ENCODE results near the gene DNAH14. TPM values are rescaled to one million over a fixed set of nuclear protein-coding genes. Genes with fewer than 3 reads are reported as not detected.
"Not testable (repeated sequence)": the region's sequence is repeated elsewhere in the genome, so short reads cannot be mapped to it uniquely, and the experiment has no call there.

Gene DNAH14
- total RNA-seq, 2 experiments from 2014 or later, result 0.55 TPM; not detected in 1

DNA sequence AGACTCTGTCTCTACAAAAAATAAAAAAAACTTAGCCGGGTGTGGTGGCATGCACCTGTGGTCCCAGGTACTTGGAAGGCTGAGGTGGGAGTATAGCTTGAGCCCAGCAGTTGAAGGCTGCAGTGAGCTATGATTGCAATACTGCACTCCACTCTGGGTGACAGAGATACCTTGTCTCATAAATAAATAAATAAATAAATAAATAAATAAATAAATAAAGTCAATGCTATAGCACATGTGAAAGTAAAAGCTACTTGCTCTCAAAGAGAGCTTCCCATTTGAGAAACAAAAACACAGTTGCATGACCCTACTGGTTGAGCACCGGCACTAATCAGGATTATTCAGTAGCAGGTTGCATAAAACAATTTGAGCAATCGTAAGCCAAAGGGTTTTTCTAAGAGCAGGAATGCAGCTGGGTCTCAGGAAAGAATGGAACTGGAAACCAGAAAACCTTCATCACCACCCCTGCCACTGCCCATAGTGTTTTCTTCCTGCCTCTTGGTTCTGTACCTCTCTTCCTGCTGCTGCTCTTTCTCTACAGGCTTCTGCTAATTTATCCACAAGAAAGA, 29.3 kb upstream of the DNAH14 start:
- Mint-ChIP-seq H3K4me3 (no peak overlapping the region), H3K4me1 (ENCODE audit: low read depth) (no peaks in the 10 kb centered on the region), H3K9me3 (peaks cover 10% of the 10 kb centered on the region), H3K27me3 (peaks cover 13% of the 10 kb centered on the region), H3K36me3 (no peaks in the 10 kb centered on the region), H3K27ac (no peak overlapping the region)
- ChIA-PET POLR2A (no interaction called here), CTCF (interaction anchor here (0.6 to 1.1 kb wide), 2 partner anchors 211 to 256 kb away, joined by 3 to 4 read pairs; no protein-coding TSS in a partner anchor)
- intact Hi-C loops (cut with micrococcal nuclease), result no loop called here
- no peak for DNase-seq

- no peaks in the 10 kb centered on the region for H3K4me1 Mint-ChIP-seq (ENCODE audit: low read depth)
- no peak for DNase-seq
- intact Hi-C loops (cut with micrococcal nuclease), result no loop called here
- ChIA-PET POLR2A (no interaction called here), CTCF (interaction anchor here (1.1 kb wide), 1 partner anchor 257 kb away, joined by 4 read pairs; no protein-coding TSS in a partner anchor)
- peaks cover 13% of the 10 kb centered on the region for H3K27me3 Mint-ChIP-seq
- no peak overlapping the region for H3K4me3 Mint-ChIP-seq
- H3K9me3 Mint-ChIP-seq, result peaks cover 10% of the 10 kb centered on the region
- no peak overlapping the region for H3K27ac Mint-ChIP-seq
- no peaks in the 10 kb centered on the region for H3K36me3 Mint-ChIP-seq
These were observed 28.2 kb upstream of the DNAH14 start for GRCh38 chr1:224901087-224901810.

DNA sequence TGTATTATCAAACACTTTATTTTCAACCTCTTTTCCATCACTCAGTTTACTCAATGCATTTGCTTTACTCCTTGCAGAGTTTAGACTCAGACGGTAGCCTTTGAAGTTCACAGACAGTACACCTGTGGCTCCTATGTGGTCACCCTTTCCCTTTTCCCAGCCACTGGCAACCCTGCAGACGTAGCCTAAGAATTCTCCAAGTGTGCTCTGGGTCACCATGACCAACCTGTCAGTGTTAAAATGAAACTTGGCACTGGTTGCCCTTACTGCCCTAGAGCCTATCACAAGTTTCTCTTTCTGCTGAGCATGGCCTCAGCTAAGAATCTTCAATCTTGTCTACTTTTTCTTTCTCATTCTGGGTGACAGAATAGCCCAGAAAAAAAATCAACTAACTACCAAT, 25.5 kb upstream of the DNAH14 start:
- ChIA-PET POLR2A (no interaction called here), CTCF (no interaction called here)
- no peak for DNase-seq
- no peaks in the 10 kb centered on the region for H3K4me1 Mint-ChIP-seq (ENCODE audit: low read depth)
- H3K4me3 Mint-ChIP-seq, result no peak overlapping the region
- no peaks in the 10 kb centered on the region for H3K36me3 Mint-ChIP-seq
- intact Hi-C loops (cut with micrococcal nuclease), result no loop called here
- peaks cover 23% of the 10 kb centered on the region for H3K27me3 Mint-ChIP-seq
- no peaks in the 10 kb centered on the region for H3K9me3 Mint-ChIP-seq
- H3K27ac Mint-ChIP-seq, result no peak overlapping the region

DNA sequence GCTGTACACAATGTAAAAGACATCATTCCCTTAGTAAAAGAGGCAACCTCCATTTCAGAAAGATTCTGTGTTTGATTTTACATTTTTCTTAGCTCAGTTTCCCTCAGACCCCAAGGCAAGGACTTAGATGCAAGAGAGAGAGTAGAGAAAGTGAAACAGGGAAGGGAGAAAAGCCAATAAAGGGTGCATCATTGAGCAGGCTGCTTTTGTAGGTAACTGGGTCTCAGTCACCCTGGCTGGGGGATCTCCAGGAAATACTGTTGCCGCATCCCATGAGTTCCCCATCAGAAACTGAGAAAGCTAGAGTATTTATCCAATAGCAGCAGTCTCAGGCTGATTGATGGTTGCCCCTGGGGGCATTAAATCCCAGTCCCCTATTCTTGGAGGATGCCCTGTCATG, 23.1 kb upstream of the DNAH14 start:
- no peak overlapping the region for H3K27ac Mint-ChIP-seq
- H3K4me1 Mint-ChIP-seq (ENCODE audit: low read depth), result no peaks in the 10 kb centered on the region
- DNase-seq, result no peak
- CTCF ChIA-PET, result no interaction called here
- H3K27me3 Mint-ChIP-seq, result peaks cover 23% of the 10 kb centered on the region
- POLR2A ChIA-PET, result no interaction called here
- intact Hi-C loops (cut with micrococcal nuclease), result no loop called here
- H3K4me3 Mint-ChIP-seq, result no peak overlapping the region
- peaks cover 9% of the 10 kb centered on the region for H3K9me3 Mint-ChIP-seq
- peaks cover 2% of the 10 kb centered on the region for H3K36me3 Mint-ChIP-seq

DNA sequence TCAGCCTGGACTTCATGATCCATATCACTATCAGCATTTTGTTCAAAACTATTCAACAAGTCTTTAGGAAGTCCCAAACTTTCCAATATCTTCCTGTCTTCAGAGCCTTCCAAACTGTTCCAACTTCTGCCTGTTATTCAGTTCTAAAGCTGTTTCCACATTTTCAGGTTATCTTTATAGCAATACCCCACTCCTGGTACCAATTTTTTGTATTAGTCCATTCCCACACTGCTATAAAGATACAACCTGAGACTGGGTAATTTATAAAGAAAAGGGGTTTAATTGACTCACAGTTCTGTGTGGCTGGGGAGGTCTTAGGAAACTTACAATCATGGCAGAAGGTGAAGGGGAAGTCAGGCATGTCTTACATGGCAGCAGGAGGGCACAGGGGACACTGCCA, 18.3 kb upstream of the DNAH14 start:
- Mint-ChIP-seq H3K4me1 (ENCODE audit: low read depth) (no peaks in the 10 kb centered on the region), H3K27me3 (peaks cover 14% of the 10 kb centered on the region), H3K9me3 (peaks cover 27% of the 10 kb centered on the region), H3K36me3 (peaks cover 6% of the 10 kb centered on the region), H3K27ac (no peak overlapping the region), H3K4me3 (no peak overlapping the region)
- POLR2A ChIA-PET, result no interaction called here
- CTCF ChIA-PET, result interaction anchor here (0.7 kb wide), 1 partner anchor 11 kb away, joined by 3 read pairs; no protein-coding TSS in a partner anchor
- DNase-seq, result no peak
- intact Hi-C loops (cut with micrococcal nuclease), result no loop called here

GRCh38 chr1:224914292-224914900, 15.1 kb upstream of the DNAH14 start:
- intact Hi-C loops (cut with micrococcal nuclease), result no loop called here
- Mint-ChIP-seq H3K36me3 (peaks cover 6% of the 10 kb centered on the region), H3K4me3 (no peak overlapping the region), H3K27ac (no peak overlapping the region), H3K9me3 (peaks cover 27% of the 10 kb centered on the region), H3K4me1 (ENCODE audit: low read depth) (no peaks in the 10 kb centered on the region), H3K27me3 (peaks cover 7% of the 10 kb centered on the region)
- CTCF ChIA-PET, result interaction anchor here (2.3 kb wide), 1 partner anchor 8 kb away, joined by 7 read pairs; no protein-coding TSS in a partner anchor
- POLR2A ChIA-PET, result no interaction called here
- no peak for DNase-seq

DNA sequence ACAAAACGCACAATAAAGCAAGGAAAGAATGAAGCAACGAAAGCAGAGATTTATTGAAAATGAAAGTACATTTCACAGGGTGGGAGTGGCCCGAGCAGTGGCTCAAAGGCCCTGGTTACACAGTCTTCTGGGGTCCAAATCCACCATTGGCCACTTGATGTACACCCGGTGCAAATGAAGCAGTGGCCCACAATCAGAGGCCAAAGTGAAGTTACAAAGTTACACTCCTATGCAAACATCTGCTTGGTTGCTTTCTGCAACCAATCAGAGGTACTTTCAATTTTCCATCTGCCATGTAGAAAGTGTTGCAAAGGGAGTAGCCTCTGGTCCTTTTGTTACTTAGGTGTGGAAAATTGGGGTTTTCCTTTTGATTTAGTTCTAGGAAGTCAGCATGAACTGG, 10.0 kb upstream of the DNAH14 start:
- H3K36me3 Mint-ChIP-seq, result no peaks in the 10 kb centered on the region
- no peaks in the 10 kb centered on the region for H3K9me3 Mint-ChIP-seq
- no peak overlapping the region for H3K4me3 Mint-ChIP-seq
- no peaks in the 10 kb centered on the region for H3K4me1 Mint-ChIP-seq (ENCODE audit: low read depth)
- peaks cover 7% of the 10 kb centered on the region for H3K27me3 Mint-ChIP-seq
- ChIA-PET CTCF (no interaction called here), POLR2A (no interaction called here)
- intact Hi-C loops (cut with micrococcal nuclease), result no loop called here
- no peak for DNase-seq
- H3K27ac Mint-ChIP-seq, result no peak overlapping the region

DNA sequence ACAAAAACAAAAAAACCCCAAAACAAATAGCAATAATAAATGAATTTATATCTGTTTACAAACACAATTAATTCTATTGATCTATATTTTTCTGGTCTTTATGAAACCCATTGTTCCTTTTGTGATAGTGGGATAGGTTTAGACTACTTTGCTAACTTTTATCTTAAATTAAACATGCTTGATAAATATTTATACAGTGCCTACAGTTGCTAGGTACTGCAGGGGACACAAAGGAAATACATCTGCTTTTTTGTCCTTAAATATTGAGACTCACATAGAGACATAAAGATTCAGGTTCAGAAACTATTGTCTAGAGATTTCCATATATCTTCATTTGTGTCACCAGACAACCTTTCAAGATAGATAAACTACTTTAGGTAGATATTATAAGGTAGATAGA, 8.5 kb upstream of the DNAH14 start:
- Mint-ChIP-seq H3K9me3 (no peaks in the 10 kb centered on the region), H3K4me1 (ENCODE audit: low read depth) (no peaks in the 10 kb centered on the region), H3K27me3 (peaks cover 7% of the 10 kb centered on the region), H3K36me3 (no peaks in the 10 kb centered on the region), H3K4me3 (no peak overlapping the region), H3K27ac (no peak overlapping the region)
- ChIA-PET CTCF (no interaction called here), POLR2A (no interaction called here)
- intact Hi-C loops (cut with micrococcal nuclease), result loop anchor here (5.0 kb wide), 1 partner anchor 274 kb away; no protein-coding TSS in a partner anchor
- DNase-seq, result no peak

DNA sequence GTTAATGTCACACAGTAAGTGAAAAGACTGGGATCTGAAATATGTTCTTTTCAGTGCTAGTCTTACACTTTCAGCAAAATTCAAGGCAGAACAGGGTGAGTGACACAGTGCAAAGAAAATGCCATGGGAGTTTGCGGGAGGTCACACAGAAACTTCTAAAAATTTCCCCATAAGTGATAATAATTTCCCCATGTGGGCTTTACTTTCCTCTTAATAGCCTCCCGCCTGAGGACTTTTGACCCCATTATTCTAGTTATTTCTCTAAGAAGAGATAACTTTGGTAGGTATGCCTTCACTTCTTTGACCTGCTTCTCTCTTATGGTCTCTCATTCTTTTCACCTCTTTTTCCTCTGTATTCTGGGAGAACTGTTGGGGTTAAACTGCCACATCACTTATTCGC, 8.1 kb upstream of the DNAH14 start:
- intact Hi-C loops (cut with micrococcal nuclease), result loop anchor here (5.0 kb wide), 1 partner anchor 274 kb away; no protein-coding TSS in a partner anchor
- no peak for DNase-seq
- ChIA-PET CTCF (interaction anchor here (1.9 kb wide), 1 partner anchor 70 kb away, joined by 10 read pairs; no protein-coding TSS in a partner anchor), POLR2A (no interaction called here)
- peaks cover 7% of the 10 kb centered on the region for H3K27me3 Mint-ChIP-seq
- no peaks in the 10 kb centered on the region for H3K9me3 Mint-ChIP-seq
- no peak overlapping the region for H3K27ac Mint-ChIP-seq
- H3K4me3 Mint-ChIP-seq, result no peak overlapping the region
- no peaks in the 10 kb centered on the region for H3K36me3 Mint-ChIP-seq
- H3K4me1 Mint-ChIP-seq (ENCODE audit: low read depth), result no peaks in the 10 kb centered on the region

DNA sequence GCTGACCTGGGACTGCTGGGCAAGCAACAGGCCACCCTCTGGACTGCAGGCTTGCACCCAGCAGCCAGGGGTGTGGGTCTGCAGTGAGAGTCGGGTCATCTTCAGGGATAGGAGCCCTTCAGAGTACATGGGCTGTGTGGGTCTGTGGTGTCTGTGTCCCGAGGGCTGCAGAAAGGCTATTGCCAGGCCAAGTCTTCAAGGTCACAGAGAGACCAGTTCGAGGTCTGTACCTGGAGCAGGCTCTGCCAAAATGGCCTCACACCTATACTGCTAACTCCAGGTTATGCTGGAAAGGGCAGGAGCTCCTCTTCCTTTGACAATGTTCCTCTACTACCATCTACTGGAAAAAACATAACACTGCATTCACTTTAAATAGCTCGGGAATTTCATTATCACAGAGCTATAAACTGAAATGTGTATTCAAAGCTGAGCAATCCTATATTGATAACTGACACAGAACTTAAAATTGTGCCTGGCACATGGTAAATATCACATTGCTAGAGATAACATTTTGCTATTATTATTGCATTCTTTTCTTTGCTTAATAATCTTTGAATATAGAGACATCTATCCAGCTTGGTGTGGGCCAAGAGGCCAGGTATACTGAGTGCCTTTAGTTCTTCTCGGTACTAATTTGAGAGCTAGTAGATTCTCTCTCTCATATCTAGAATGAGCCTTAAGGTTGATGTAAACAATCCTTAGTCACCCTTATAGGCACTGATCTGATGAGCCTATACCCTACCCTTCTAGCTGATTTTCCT, 6.9 kb upstream of the DNAH14 start:
- CTCF ChIA-PET, result interaction anchor here (0.5 to 1.9 kb wide), 32 partner anchors 9 to 924 kb away, joined by 3 to 52 read pairs (median 3); no protein-coding TSS in a partner anchor
- Mint-ChIP-seq H3K27ac (no peak overlapping the region), H3K4me1 (ENCODE audit: low read depth) (no peaks in the 10 kb centered on the region), H3K4me3 (no peak overlapping the region), H3K36me3 (no peaks in the 10 kb centered on the region), H3K9me3 (no peaks in the 10 kb centered on the region), H3K27me3 (peaks cover 9% of the 10 kb centered on the region)
- DNase-seq, result no peak
- POLR2A ChIA-PET, result no interaction called here
- intact Hi-C loops (cut with micrococcal nuclease), result loop anchor here (1.0 to 5.0 kb wide), 2 partner anchors 275 to 409 kb away; no protein-coding TSS in a partner anchor

- Mint-ChIP-seq H3K4me3 (no peak overlapping the region), H3K27ac (no peak overlapping the region), H3K9me3 (no peaks in the 10 kb centered on the region), H3K27me3 (peaks cover 9% of the 10 kb centered on the region), H3K4me1 (ENCODE audit: low read depth) (no peaks in the 10 kb centered on the region), H3K36me3 (no peaks in the 10 kb centered on the region)
- ChIA-PET CTCF (interaction anchor here (1.1 to 1.2 kb wide), 2 partner anchors 119 to 384 kb away, joined by 3 to 4 read pairs; no protein-coding TSS in a partner anchor), POLR2A (no interaction called here)
- intact Hi-C loops (cut with micrococcal nuclease), result loop anchor here (5.0 kb wide), 1 partner anchor 276 kb away; no protein-coding TSS in a partner anchor
- DNase-seq, result no peak
These were observed 5.7 kb upstream of the DNAH14 start for GRCh38 chr1:224923726-224924125.

DNA sequence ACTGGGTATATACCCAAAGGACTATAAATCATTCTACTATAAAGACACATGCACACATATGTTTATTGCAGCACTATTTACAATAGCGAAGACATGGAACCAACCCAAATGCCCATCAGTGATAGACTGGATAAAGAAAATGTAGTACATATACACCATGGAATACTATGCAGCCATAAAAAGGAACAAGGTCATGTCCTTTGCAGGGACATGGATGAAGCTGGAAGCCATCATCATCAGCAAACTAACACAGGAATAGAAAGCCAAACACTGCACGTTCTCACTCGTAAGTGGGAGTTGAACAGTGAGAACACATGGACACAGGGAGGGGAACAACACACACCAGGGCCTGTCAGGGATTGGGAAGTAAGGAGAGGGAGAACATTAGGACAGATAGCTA, 1.8 kb upstream of the DNAH14 start:
- H3K27ac Mint-ChIP-seq; intact Hi-C loops (cut with micrococcal nuclease); H3K9me3 Mint-ChIP-seq; DNase-seq; H3K4me3 Mint-ChIP-seq; H3K36me3 Mint-ChIP-seq; POLR2A ChIA-PET; H3K4me1 Mint-ChIP-seq (ENCODE audit: low read depth); CTCF ChIA-PET: not testable (repeated sequence)
- H3K27me3 Mint-ChIP-seq, result peaks cover 23% of the 10 kb centered on the region
